ENCODE data around the gene INPPL1.
"Not testable (repeated sequence)": the region's sequence is repeated elsewhere in the genome, so short reads cannot be mapped to it uniquely, and the experiment has no call there.

INPPL1 gene

GRCh38 chr11:72179804-72180396 is 44.7 kb upstream of the INPPL1 start:
- Histone ChIP-seq H3K36me3 (ENCODE audit: insufficient read depth, low read length) (no peaks in the 10 kb centered on the region), H3K79me2 (ENCODE audit: insufficient read depth, low read length) (no peaks in the 10 kb centered on the region), H3K9ac (ENCODE audit: low read depth, low read length) (no peak overlapping the region), H3K27me3 (ENCODE audit: insufficient read depth, low read length, poor library complexity) (peaks cover 4% of the 10 kb centered on the region), H3K9me3 (ENCODE audit: insufficient read depth, low read length, severe bottlenecking) (no peaks in the 10 kb centered on the region), H3K4me1 (ENCODE audit: insufficient read depth, low read length) (no peaks in the 10 kb centered on the region), H3K4me3 (ENCODE audit: low read depth in 1 of 2, low read length in 2 of 2) (no peak overlapping the region), H3K27ac (ENCODE audit: low read length) (no peak overlapping the region), H3K4me2 (ENCODE audit: insufficient read depth, low read length) (no peak overlapping the region), H2AFZ (ENCODE audit: low read depth, low read length) (no peak overlapping the region), H4K20me1 (ENCODE audit: insufficient read depth, low read length) (no peaks in the 10 kb centered on the region)
- TF ChIP-seq EZH2 (IDR thresholded peaks at IDR 0.05; ENCODE audit: borderline replicate concordance, low read depth, low read length, severe bottlenecking): no peak
- TF ChIP-seq, protein P1, sequence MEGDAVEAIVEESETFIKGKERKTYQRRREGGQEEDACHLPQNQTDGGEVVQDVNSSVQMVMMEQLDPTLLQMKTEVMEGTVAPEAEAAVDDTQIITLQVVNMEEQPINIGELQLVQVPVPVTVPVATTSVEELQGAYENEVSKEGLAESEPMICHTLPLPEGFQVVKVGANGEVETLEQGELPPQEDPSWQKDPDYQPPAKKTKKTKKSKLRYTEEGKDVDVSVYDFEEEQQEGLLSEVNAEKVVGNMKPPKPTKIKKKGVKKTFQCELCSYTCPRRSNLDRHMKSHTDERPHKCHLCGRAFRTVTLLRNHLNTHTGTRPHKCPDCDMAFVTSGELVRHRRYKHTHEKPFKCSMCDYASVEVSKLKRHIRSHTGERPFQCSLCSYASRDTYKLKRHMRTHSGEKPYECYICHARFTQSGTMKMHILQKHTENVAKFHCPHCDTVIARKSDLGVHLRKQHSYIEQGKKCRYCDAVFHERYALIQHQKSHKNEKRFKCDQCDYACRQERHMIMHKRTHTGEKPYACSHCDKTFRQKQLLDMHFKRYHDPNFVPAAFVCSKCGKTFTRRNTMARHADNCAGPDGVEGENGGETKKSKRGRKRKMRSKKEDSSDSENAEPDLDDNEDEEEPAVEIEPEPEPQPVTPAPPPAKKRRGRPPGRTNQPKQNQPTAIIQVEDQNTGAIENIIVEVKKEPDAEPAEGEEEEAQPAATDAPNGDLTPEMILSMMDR (IDR thresholded peaks at IDR 0.05; ENCODE audit: borderline replicate concordance, extremely low read depth, low read length, poor library complexity, severe bottlenecking): no peak
- ATAC-seq (ENCODE audit: insufficient read depth, low read depth): no peak
- DNase-seq: no peak

- H3K9me3 ChIP-seq (ENCODE audit: insufficient read depth, low read length, severe bottlenecking); H4K20me1 ChIP-seq (ENCODE audit: insufficient read depth, low read length); H3K9ac ChIP-seq (ENCODE audit: low read depth, low read length); H2AFZ ChIP-seq (ENCODE audit: low read depth, low read length); DNase-seq; H3K27ac ChIP-seq (ENCODE audit: low read length); H3K4me2 ChIP-seq (ENCODE audit: insufficient read depth, low read length); H3K4me1 ChIP-seq (ENCODE audit: insufficient read depth, low read length); H3K4me3 ChIP-seq (ENCODE audit: low read depth in 1 of 2, low read length in 2 of 2); H3K79me2 ChIP-seq (ENCODE audit: insufficient read depth, low read length); H3K27me3 ChIP-seq (ENCODE audit: insufficient read depth, low read length, poor library complexity); H3K36me3 ChIP-seq (ENCODE audit: insufficient read depth, low read length): not testable (repeated sequence)
- ATAC-seq (ENCODE audit: insufficient read depth, low read depth): peak; percentile 36; the same call in 2 of the 3 replicates
Measured at GRCh38 chr11:72180892-72181552, 43.5 kb upstream of the INPPL1 start.

DNA sequence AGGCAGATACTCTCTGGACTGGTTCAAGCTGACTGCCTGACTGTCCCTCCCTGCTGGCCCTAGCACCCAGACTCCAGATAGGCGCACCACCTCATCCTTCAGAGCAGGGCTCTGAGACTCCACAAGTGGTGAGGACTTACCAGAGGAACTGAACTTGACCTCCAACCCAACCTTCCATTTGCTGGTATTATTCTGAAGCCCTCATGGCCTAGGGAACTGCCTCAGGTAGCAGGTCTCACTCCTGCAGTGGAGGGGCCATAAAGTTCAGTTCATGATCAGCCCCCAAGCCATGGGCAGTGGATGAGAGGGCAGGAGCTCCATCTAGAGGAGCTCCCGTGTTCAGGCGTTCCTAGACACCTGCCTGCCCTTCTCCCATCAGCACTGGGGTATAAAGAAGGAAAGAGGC is 43.0 kb upstream of the INPPL1 start:
- H3K9me3 ChIP-seq (ENCODE audit: insufficient read depth, low read length, severe bottlenecking); H4K20me1 ChIP-seq (ENCODE audit: insufficient read depth, low read length); H3K27ac ChIP-seq (ENCODE audit: low read length); H3K27me3 ChIP-seq (ENCODE audit: insufficient read depth, low read length, poor library complexity); H3K4me1 ChIP-seq (ENCODE audit: insufficient read depth, low read length); H3K4me3 ChIP-seq (ENCODE audit: low read depth in 1 of 2, low read length in 2 of 2); H2AFZ ChIP-seq (ENCODE audit: low read depth, low read length); H3K9ac ChIP-seq (ENCODE audit: low read depth, low read length); H3K79me2 ChIP-seq (ENCODE audit: insufficient read depth, low read length); H3K36me3 ChIP-seq (ENCODE audit: insufficient read depth, low read length); H3K4me2 ChIP-seq (ENCODE audit: insufficient read depth, low read length): not testable (repeated sequence)
- ATAC-seq (ENCODE audit: insufficient read depth, low read depth) (peak; percentile 10; the same call in 1 of the 3 replicates), DNase-seq (peak; percentile 5)
- TF ChIP-seq, protein P1 (IDR thresholded peaks at IDR 0.05; ENCODE audit: borderline replicate concordance, extremely low read depth, low read length, poor library complexity, severe bottlenecking): peak; percentile 25

GRCh38 chr11:72188267-72188666 is 36.3 kb upstream of the INPPL1 start:
- Histone ChIP-seq H3K9ac (ENCODE audit: low read depth, low read length) (no peak overlapping the region), H3K9me3 (ENCODE audit: insufficient read depth, low read length, severe bottlenecking) (no peaks in the 10 kb centered on the region), H3K79me2 (ENCODE audit: insufficient read depth, low read length) (no peaks in the 10 kb centered on the region), H3K4me3 (ENCODE audit: low read depth in 1 of 2, low read length in 2 of 2) (no peak overlapping the region), H2AFZ (ENCODE audit: low read depth, low read length) (no peak overlapping the region), H3K4me2 (ENCODE audit: insufficient read depth, low read length) (no peak overlapping the region), H3K27me3 (ENCODE audit: insufficient read depth, low read length, poor library complexity) (peaks cover 3% of the 10 kb centered on the region), H3K27ac (ENCODE audit: low read length) (no peak overlapping the region), H3K36me3 (ENCODE audit: insufficient read depth, low read length) (no peaks in the 10 kb centered on the region), H4K20me1 (ENCODE audit: insufficient read depth, low read length) (no peaks in the 10 kb centered on the region), H3K4me1 (ENCODE audit: insufficient read depth, low read length) (no peaks in the 10 kb centered on the region)
- ATAC-seq (ENCODE audit: insufficient read depth, low read depth): no peak
- no peak for DNase-seq
- no peak for TF ChIP-seq EZH2 (IDR thresholded peaks at IDR 0.05; ENCODE audit: borderline replicate concordance, low read depth, low read length, severe bottlenecking)
- TF ChIP-seq, protein P1 (IDR thresholded peaks at IDR 0.05; ENCODE audit: borderline replicate concordance, extremely low read depth, low read length, poor library complexity, severe bottlenecking): no peak
